Endometrial microvascular endothelial cells (primary cell): Measurements from ENCODE around the gene SF3A2. TPM values are rescaled to one million over a fixed set of nuclear protein-coding genes. Genes with fewer than 3 reads are reported as not detected.

ENCODE experiments used
- in situ Hi-C: cut with HindIII; loops from 2 replicates; pipeline ENCODE4 v1.10.0; 2017; ENCODE audit warnings: low sequenced_read_pairs, low pct_unique_long_range_greater_than_20kb; ENCODE audit errors: inconsistent ontology term
- total RNA-seq: library from RNA; depleted of rRNA; stranded (reverse); fragments of >200 nt; gene quantifications from one replicate; pipeline ENCODE4 v1.2.3, GENCODE V29; 2015; ENCODE audit errors: inconsistent ontology term

SF3A2 gene
- total RNA-seq, 1 donor from 2014 or later, result 51.0 TPM

DNA sequence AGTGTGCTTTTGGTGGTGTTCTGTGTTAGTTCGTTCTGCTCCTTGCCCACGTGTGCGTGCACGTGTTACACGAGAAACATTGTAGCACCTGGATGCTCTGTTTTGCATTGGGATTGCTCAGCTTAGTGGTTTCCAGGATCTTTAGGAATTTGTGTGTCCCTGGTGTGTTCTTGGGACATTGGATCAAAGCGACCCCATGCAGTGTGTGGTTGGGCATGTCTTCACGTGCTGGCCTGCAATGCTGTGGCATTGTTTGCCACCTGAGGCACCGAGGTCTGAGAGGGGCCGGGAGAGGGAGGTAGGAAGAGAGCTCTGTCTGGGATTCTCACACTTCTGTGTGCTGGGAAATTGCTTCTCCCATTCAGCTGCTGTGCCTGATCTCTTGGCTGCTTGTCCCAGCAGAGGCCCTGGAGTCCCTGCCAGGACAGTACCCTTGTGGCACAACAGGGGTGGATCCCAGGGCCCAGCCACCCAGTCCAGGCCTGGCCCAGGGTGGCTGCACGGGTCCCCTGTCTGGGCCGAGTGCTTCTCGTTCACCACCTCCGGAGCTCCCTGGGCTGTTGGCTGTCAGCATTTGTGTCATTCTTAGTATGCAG is 11.8 kb upstream of the SF3A2 start:
- in situ Hi-C loops, result no loop called here

DNA sequence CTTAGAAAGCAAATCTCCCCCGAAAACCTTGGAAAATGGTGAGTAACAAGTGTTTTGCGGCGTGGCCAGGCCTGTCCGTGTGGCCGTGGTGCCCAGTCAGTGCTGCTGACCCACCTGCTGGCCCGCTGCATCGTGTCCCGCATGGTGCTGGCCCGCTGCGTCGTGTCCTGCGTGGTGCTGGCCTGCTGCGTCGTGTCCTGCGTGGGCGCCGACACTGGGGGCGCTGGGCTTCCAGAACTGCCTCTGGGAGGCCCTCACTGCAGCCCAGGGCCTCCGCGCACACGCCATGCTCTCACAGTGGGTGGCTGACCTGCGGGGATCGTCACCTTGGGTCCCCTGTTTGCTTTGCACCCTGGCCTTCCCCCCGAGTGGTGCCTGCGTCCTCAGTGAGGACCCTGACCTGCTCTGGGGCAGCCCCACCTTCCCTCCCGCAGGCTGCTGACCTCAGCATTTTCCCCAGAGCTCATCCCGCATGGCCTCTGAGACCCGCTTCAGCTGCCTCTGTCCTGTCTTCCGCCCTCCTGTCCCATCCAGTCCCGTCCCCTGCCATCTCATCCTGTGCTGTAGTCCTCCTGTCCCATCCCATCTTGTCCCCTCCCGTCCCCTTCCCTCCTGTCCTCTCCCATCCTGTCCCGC is 11.1 kb upstream of the SF3A2 start:
- in situ Hi-C loops, result no loop called here

DNA sequence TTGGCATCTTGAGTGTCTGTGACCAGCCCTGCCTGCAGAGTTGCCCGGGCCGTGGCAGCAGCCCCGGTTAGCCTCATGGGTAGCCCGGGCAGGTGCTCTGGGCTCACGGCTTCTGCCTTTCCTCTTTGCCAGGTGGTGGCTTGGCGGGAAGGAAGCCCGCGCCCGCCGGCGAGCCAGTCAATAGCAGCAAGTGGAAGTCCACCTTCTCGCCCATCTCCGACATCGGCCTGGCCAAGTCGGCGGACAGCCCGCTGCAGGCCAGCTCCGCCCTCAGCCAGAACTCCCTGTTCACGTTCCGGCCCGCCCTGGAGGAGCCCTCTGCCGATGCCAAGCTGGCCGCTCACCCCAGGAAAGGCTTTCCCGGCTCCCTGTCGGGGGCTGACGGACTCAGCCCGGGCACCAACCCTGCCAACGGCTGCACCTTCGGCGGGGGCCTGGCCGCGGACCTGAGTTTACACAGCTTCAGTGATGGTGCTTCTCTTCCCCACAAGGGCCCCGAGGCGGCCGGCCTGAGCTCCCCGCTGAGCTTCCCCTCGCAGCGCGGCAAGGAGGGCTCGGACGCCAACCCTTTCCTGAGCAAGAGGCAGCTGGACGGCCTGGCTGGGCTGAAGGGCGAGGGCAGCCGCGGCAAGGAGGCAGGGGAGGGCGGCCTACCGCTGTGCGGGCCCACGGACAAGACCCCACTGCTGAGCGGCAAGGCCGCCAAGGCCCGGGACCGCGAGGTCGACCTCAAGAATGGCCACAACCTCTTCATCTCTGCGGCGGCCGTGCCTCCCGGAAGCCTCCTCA is 10.4 kb upstream of the SF3A2 start:
- in situ Hi-C loops, result no loop called here

DNA sequence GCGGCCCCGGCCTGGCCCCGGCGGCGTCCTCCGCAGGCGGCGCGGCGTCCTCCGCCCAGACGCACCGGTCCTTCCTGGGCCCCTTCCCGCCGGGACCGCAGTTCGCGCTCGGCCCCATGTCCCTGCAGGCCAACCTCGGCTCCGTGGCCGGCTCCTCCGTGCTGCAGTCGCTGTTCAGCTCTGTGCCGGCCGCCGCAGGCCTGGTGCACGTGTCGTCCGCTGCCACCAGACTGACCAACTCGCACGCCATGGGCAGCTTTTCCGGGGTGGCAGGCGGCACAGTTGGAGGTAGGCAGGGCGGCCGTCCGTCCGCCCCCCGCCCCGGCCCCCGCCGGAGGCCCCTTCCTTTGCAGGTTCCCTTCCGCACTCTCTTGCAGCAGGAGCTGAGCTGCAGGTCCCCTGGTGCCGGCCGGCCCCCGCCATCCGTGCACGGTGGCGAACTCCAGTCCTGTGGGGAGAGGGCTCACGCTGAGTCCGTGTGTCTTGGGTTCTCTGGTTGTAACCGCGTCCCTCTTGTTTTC is 9.7 kb upstream of the SF3A2 start:
- in situ Hi-C loops, result no loop called here

DNA sequence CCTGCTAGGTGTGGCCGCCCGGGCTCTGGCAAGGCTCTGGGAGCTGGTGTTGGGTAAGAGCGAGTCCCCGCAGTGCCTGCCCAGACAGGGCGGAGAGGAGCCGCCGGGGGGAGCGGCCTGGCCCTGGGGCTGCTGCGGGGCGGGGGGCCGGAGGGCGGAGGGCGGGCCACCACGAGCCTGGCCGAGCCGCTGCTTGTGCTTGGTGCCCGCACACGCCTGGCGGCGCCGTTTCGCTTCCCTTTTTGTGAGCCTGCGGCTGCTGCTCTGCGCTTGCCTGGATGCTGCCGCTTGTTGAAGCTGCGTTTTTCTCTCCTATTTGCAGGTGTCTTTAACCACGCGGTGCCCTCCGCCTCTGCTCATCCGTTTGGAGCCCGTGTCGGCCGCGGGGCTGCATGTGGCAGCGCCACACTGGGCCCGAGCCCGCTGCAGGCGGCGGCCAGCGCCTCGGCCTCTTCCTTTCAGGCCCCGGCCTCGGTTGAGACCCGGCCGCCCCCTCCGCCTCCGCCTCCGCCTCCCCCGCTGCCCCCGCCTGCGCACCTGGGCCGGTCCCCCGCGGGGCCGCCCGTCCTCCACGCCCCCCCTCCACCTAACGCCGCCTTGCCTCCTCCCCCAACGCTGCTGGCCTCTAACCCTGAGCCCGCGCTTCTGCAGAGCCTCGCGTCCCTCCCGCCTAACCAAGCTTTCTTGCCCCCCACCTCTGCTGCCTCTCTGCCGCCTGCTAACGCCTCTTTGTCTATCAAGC is 9.0 kb upstream of the SF3A2 start:
- in situ Hi-C loops, result no loop called here

DNA sequence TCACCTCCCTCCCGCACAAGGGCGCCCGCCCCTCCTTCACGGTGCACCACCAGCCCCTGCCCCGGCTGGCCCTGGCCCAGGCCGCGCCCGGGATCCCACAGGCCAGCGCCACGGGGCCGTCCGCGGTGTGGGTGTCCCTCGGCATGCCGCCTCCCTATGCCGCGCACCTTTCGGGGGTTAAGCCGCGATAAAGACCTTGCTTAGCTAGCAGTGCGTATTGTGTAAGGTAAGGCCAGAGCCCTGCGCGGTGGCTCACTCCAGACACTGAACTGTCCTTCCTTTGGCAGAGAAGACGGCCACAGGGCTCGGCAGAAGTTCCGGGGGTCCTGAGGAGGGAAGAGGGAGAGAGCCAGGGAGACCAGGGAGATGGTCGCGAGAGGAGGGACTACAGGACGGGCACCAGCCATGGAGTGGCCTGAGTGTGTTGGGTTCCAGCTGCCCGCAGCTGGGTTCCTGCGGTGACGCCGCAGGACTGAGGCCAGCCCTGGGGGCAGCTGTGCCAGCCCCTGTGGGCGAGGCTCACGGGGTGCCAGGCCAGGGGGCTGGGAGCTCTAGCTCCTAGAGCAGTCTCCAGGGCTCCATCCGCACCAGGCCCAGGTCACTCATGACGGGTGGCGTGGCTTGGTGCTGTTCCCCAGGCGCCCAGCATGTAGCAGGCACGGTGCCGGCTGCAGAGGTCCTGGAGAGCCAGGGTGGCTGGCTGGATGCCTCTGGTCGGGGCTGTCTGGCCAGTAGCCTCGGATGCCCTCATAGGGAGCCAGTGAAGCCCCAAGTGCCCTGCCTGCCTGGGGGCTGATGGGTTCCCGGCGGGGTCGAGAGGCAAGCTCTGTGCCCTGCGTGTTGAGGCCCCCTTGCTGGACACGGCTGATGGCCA is 8.2 kb upstream of the SF3A2 start:
- in situ Hi-C loops, result no loop called here

DNA sequence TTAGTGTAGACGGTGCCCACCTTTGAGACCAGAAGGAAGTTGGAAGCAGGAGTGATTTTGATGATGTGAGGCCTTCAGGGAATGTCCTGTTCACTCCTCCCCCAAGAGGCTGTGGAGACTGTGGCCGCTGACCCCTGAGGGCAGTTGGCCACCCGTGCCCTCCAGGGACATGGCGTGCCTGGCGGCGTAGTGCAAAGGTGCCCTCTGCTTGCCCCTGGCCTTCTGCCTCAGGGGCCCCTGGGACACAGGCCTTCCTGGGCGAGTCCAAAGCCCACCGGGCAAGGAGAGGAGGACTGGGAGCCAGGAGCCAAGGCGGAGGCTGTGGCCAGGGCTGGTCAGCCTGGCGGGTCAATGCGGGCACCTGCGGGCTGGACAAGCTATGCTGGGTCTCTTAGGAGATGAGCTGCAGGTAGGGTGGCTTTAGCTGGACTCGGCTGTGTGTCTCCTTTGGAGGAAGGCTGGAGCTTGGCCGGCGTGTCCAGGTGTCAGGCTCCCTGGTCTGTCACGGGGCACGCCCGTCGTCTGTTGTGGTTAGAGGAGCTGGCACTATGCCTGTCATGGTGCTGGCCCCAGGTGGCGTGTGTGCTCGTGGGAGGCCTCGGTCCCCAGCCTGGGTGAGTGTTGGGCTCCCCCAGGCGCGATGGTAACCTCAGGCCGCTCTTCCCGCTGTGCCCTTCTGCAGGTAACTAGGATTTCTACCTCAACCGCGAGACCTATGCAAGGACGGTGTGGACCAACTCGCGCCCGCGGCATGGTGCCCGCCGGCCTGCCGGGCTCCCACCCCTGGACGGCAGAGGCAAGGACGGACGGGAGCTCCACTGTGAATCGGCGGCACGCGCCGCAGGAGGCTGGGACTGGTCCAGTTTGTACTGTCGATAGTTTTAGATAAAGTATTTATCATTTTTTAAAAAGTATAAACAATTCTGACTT is 7.3 kb upstream of the SF3A2 start:
- in situ Hi-C loops, result no loop called here

DNA sequence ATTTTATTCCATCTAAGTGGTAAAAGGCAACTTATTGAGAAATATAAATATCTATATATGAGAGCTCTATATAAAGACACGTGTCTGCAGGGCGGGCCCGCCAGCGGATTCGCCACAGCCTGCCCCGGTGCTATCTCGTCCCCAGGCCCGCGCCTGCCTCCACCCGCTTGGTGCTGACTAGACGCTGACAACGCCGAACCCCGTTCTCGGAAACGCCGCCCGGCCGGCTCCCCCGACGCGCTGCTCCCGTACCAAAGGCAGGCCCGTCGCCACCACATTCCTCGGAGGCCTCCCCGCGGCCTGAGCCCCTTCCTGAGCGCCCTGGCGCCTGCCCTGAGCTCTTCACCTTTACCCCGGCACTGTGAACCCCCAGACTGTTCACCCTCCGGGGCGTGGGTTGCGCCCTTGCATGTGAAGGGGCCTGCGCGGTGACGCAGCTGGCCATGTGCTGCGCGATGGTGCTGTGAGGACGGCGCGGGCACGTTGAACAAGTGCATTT is 6.5 kb upstream of the SF3A2 start:
- in situ Hi-C loops, result no loop called here

DNA sequence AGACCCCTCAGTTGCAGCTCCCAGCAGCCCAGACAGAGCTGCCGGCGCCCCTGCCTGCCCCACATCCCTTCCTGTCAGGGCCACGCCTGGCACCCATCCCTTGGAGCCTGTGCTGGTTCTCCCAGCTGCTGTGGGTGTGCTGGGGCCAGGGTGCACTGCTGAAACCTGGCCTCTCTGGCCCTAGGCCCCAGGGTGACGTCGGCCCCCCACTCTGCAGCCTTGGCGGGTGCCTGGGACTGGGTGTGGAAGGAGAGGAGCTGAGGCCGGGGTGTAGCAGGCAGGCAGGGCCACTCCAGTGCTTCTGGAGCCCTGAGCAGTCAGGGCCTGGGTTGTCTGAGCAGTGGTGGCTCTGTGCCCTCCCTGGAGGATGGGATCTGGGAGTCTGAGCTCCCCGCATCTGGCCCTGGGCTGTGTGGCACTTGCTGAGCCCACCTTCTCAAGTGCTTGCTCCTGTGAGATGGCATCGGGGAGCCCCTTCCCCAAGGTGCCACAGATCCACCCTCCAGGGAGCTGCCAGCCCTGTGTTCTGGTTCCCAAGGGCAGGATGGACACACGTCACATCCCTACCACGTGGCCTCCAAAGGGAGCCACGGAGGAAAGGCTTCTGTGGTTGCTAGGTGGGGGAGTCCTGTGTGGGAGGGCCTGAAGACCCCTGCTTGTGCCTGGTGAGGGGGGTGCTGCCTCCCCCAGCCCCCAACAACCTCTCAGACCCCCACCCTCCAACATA is 5.7 kb upstream of the SF3A2 start:
- in situ Hi-C loops, result no loop called here

DNA sequence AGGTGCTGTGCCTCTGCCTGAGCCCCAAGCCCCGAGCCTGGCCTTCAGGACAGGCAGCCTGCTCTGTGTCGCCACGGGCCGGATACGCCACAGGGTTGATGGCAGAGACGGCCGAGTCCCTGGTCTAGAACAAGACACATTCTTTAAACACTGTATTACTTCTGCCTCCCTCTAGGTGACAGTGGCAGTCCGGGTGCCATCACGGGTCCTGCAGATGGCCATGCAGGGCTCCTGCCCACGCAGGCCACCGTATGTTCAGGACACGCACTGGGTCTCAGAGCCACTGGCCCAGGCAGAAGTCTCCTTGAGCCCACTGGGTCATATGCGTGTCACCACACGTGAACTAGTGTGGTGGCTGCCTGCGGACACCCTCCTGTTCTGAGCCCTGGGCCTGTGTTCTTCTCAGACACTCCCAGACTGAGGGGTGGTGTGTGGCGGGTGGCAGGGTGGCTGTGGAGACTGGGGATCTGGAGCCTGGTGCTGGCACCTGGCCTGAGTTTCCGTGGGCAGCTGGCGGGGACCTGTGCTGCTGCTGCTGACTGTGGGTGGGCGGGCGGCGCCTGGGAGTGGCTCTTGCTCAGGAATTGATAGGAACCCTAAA is 4.9 kb upstream of the SF3A2 start:
- in situ Hi-C loops, result no loop called here

DNA sequence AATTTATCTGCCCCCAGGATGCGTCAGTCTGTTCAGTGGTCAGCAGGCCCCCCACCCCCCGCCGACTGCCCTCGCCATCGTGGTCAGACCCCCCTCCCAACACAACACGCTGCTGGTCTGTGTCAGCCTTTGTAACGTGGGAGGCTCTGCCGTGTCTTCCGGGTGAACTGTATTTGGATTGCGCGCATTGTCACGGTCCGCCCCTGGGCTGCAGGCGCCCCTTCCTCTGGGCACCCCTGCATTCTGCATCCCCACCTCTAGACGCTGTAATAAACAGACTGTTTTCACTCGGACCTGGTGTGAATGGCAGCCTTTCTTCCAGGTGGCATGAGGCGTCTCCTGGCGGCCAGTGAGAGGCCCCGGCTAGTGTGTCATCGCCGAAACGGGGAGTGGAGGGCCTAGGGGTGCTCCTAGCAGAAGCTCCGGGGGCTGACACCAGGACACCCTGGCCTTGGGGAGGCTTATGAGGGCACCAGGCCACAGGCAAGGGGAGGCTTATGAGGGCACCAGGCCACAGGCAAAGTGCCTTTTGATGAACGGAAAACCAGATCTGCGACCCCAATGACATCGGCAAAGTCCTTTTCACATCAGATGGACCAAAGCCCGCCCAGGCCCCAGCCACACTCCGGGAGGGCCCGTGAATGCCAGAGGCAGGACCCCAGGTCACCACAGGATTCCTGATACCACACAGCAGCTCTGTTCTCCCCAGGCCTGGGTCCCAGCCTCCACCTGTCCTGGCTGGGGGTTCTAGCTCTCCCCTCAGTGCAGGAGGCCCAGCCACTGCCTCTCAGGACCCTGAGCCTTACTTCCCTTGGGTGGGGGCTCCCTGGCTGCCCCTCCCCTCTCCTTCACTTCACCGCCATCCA is 4.1 kb upstream of the SF3A2 start:
- in situ Hi-C loops, result no loop called here

DNA sequence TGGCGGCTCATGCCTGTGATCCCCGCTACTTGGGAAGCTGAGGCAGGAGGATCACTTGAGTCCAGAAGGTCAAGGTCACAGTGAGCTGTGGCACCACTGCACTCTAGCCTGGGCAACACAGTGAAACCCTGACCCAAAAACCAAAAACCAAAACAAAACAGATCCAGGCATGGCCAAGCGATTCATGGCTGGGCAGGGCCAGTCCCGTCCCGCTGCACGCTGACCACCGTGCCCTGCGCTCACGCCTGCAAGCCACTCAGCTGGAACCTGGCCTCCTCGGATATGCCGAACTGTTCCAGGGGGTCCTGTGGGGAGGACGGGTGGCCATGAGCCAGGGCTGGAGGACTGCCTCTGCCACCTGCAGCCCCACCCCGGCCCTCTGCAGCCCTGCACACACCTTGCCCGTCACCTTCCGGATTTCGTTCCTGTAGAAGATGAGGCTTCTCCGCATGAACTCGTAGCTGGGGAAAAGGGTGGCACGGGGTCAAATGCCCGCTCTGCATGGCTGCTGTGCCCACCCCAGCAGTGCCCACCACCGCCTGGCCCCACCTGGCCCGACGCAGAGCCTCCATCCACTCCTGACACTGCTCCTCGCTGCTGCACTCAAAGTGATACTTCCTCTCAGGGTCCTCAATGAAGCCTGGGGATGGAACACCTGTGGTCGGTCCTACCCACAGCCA is 2.9 kb upstream of the SF3A2 start:
- in situ Hi-C loops, result no loop called here

DNA sequence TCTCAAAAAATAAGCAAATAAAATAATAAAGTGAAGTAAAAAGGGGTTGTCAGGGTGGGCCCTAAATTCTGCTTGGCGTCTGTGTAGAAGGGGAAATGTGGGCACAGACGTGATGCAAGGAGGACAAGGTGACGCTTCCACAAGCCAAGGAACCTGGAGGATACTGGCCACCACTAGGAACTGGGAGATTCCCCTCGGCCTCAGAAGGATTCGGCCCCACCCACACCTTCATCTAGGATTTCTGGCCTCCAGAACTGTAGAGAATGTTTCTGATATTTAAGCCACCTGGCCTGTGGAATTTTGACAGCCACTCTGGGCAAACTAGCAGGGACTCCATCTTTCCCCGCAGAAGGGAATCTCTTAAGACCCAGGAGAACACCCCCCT is 1.6 kb upstream of the SF3A2 start:
- in situ Hi-C loops, result no loop called here

DNA sequence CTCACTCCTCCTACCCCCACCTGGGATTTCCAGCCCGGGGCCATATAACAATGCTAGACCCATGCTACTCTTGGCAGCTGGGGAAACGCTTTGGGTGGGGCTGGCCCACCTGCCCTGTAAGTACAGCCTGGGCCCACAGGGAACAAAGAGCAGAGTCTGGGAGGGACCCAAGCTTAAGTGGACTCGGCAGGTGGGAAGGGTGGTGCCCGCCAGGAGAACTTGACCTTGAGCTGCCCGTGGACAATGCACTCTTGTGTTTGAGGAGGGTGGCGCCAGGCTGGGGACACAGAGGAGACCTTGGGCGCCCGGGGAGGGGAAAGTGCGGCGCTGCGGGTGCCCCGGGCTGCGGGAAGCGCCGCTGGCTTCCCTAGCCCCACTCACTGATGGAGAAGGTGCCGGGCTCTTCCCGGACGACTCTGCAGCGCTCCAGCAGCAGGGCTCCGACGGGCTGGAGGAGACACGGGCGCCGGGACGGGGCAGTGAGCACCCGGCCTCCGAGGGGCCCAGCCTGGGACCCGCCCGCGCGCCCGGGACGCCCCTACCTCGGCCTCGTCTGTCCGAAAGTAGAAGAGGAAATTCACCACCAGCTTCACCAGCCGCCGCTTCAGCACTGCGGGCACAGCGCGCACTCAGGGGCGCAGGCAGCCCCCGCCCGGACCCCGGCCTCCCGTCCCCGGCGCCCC is 1.1 kb upstream of the SF3A2 start:
- in situ Hi-C loops, result no loop called here

DNA sequence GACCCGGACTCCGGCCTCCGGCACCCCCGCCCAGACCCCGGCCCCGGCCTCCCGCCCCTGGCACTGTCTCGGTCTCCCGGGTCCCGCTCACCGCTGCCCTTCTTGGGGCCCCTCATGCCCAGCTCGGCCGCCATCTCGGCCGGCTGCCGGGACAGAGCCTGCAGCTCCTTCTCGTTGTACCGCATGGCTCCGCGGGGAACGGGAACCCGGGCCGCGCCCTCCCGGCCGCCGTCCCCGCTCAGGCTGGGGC is 635 bp upstream of the SF3A2 start:
- in situ Hi-C loops, result no loop called here
